Measurements from ENCODE around the gene PAQR3. TPM values are rescaled to one million over a fixed set of nuclear protein-coding genes. Genes with fewer than 3 reads are reported as not detected.
A peak's percentile ranks its signal among the peaks of the same experiment; 100 is the strongest.

PAQR3 gene
- total RNA-seq, 1 experiment from 2014 or later, result 11.4 TPM

- no peaks in the 10 kb centered on the region for H3K9me3 ChIP-seq (ENCODE audit: low read depth, low read length, poor library complexity, severe bottlenecking)
- no peak overlapping the region for H3K27ac ChIP-seq (ENCODE audit: low read depth, low read length, poor library complexity, severe bottlenecking)
- no peak for TF ChIP-seq CTCF (conservative IDR thresholded peaks at IDR 0.05; ENCODE audit: low read depth, low read length)
- TF ChIP-seq EZH2 (IDR thresholded peaks at IDR 0.05; ENCODE audit: borderline replicate concordance, low read depth, low read length, poor library complexity, severe bottlenecking), result no peak
- no peaks in the 10 kb centered on the region for H3K36me3 ChIP-seq (ENCODE audit: insufficient read depth, low read length, poor library complexity, severe bottlenecking)
- no TSS peak for BruUV-seq (replicated peaks)
- POLR2A ChIA-PET (ENCODE audit: low non-redundant PET), result no interaction called here
- intact Hi-C loops (cut with micrococcal nuclease; ENCODE audit: unreplicated experiment), result no loop called here
- no peaks in the 10 kb centered on the region for H3K4me1 ChIP-seq (ENCODE audit: insufficient read depth, low read length, poor library complexity, severe bottlenecking)
- no peak for DNase-seq (ENCODE audit: low spot score)
- CTCF ChIA-PET, result no interaction called here
- H3K27me3 ChIP-seq (replicated peaks; ENCODE audit: insufficient read depth, low read depth, low read length, poor library complexity), result no peaks in the 10 kb centered on the region
- H3K4me3 ChIP-seq (ENCODE audit: low read depth, low read length, poor library complexity, severe bottlenecking), result peak overlapping the region; percentile 63
These were observed 400 bp upstream of the PAQR3 start for GRCh38 chr4:78939667-78940008.

DNA sequence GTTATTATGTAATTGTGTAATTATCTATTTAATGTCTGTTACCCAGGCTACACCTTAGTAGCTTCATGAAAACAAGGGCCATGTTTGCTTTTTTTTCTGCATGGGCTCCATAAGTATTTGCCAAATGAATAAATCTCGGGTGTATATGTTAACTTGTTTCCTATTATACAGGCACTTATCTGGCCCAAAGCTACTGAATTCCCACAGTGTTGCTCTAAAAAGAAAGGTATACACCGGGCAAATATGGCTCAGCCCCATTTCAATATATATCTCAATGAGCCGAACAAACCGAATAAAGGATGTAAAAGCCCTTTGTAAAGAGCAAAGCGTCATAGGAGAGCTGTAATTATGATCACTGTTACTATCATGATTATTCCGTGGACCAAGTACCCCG is 767 bp downstream of the PAQR3 start:
- H3K27ac ChIP-seq (ENCODE audit: low read depth, low read length, poor library complexity, severe bottlenecking), result no peak overlapping the region
- ChIA-PET POLR2A (ENCODE audit: low non-redundant PET) (no interaction called here), CTCF (no interaction called here)
- H3K4me1 ChIP-seq (ENCODE audit: insufficient read depth, low read length, poor library complexity, severe bottlenecking), result no peaks in the 10 kb centered on the region
- BruUV-seq (replicated peaks), result TSS peak; percentile 45
- peak overlapping the region; percentile 63 for H3K4me3 ChIP-seq (ENCODE audit: low read depth, low read length, poor library complexity, severe bottlenecking)
- DNase-seq (ENCODE audit: low spot score), result no peak
- intact Hi-C loops (cut with micrococcal nuclease; ENCODE audit: unreplicated experiment), result no loop called here
- no peaks in the 10 kb centered on the region for H3K27me3 ChIP-seq (replicated peaks; ENCODE audit: insufficient read depth, low read depth, low read length, poor library complexity)
- H3K9me3 ChIP-seq (ENCODE audit: low read depth, low read length, poor library complexity, severe bottlenecking), result no peaks in the 10 kb centered on the region
- H3K36me3 ChIP-seq (ENCODE audit: insufficient read depth, low read length, poor library complexity, severe bottlenecking), result no peaks in the 10 kb centered on the region
- TF ChIP-seq EZH2 (IDR thresholded peaks at IDR 0.05; ENCODE audit: borderline replicate concordance, low read depth, low read length, poor library complexity, severe bottlenecking) (no peak), CTCF (conservative IDR thresholded peaks at IDR 0.05; ENCODE audit: low read depth, low read length) (no peak)

GRCh38 chr4:78937837-78938236 is 1.4 kb downstream of the PAQR3 start:
- BruUV-seq (replicated peaks), result no TSS peak
- Histone ChIP-seq H3K27me3 (replicated peaks; ENCODE audit: insufficient read depth, low read depth, low read length, poor library complexity) (no peaks in the 10 kb centered on the region), H3K36me3 (ENCODE audit: insufficient read depth, low read length, poor library complexity, severe bottlenecking) (no peaks in the 10 kb centered on the region), H3K4me1 (ENCODE audit: insufficient read depth, low read length, poor library complexity, severe bottlenecking) (no peaks in the 10 kb centered on the region), H3K27ac (ENCODE audit: low read depth, low read length, poor library complexity, severe bottlenecking) (no peak overlapping the region), H3K9me3 (ENCODE audit: low read depth, low read length, poor library complexity, severe bottlenecking) (no peaks in the 10 kb centered on the region), H3K4me3 (ENCODE audit: low read depth, low read length, poor library complexity, severe bottlenecking) (no peak overlapping the region)
- DNase-seq (ENCODE audit: low spot score), result no peak
- ChIA-PET POLR2A (ENCODE audit: low non-redundant PET) (no interaction called here), CTCF (no interaction called here)
- no peak for TF ChIP-seq CTCF (conservative IDR thresholded peaks at IDR 0.05; ENCODE audit: low read depth, low read length)
- no peak for TF ChIP-seq EZH2 (IDR thresholded peaks at IDR 0.05; ENCODE audit: borderline replicate concordance, low read depth, low read length, poor library complexity, severe bottlenecking)
- intact Hi-C loops (cut with micrococcal nuclease; ENCODE audit: unreplicated experiment), result no loop called here

Data from A673 (cell line).